Measurements from ENCODE around the gene TAS2R41. TPM values are rescaled to one million over a fixed set of nuclear protein-coding genes. Genes with fewer than 3 reads are reported as not detected.

The TAS2R41 gene
- total and polyA plus RNA-seq, 2 of the 13 experiments (the other 11 are each of a cell fraction or from before 2014, with no cell fraction given), result not detected

GRCh38 chr7:143512488-143513340 is 35.0 kb downstream of the TAS2R41 start:
- H3K79me2 ChIP-seq (ENCODE audit: insufficient read depth, low read length), result no peaks in the 10 kb centered on the region
- CTCF ChIA-PET (ENCODE audit: low intra/inter-chr PET ratio, low total read pairs), result no interaction called here
- POLR2A ChIA-PET, result no interaction called here
- H3K4me3 ChIP-seq (replicated peaks in 1 of 3; ENCODE audit: insufficient read depth in 1 of 3, low read depth in 2 of 3, low read length in 3 of 3), result no peak overlapping the region
- FAIRE-seq (no peak), ATAC-seq (no peak), DNase-seq (ENCODE audit: low spot score) (no peak)
- no peaks in the 10 kb centered on the region for H3K9me3 ChIP-seq (ENCODE audit: low read length)
- H3K27me3 ChIP-seq (ENCODE audit: control insufficient read depth in 1 of 2, insufficient read depth in 2 of 2, low read length in 2 of 2), result peaks cover 0 to 4% of the 10 kb centered on the region in 2 experiments; a peak in 1 of 5 replicates
- no peak overlapping the region for H2AFZ ChIP-seq (ENCODE audit: low read length)
- 3% methylated on average over 8 of the region's 8 CpGs for WGBS (ENCODE audit: low lambda C conversion rate)
- H3K27ac ChIP-seq (ENCODE audit: extremely low read length, insufficient read depth, low read length), result no peak overlapping the region
- BruUV-seq (replicated peaks), result no TSS peak
- H3K36me3 ChIP-seq (replicated peaks in 1 of 2; ENCODE audit: control insufficient read depth in 1 of 2, insufficient read depth in 2 of 2, low read length in 2 of 2), result no peaks in the 10 kb centered on the region
- intact Hi-C loops (cut with micrococcal nuclease; ENCODE audit: unreplicated experiment), result no loop called here
- H3K4me1 ChIP-seq (ENCODE audit: insufficient read depth, low read length), result no peaks in the 10 kb centered on the region
- H3K9ac ChIP-seq (ENCODE audit: insufficient read depth, low read depth, low read length), result no peak overlapping the region
- no peaks in the 10 kb centered on the region for H4K20me1 ChIP-seq (ENCODE audit: insufficient read depth, low read length)
- in situ Hi-C loops (cut with HindIII; ENCODE audit: extremely low pct_ligation_motif_present, low pct_unique_long_range_greater_than_20kb), result no loop called here
- no peak overlapping the region for H3K4me2 ChIP-seq (ENCODE audit: low read depth, low read length)
- TF ChIP-seq ZNF883 (CRISPR knock-in tag; IDR thresholded peaks at IDR 0.05; ENCODE audit: not compliant biosample characterization), result no peak
- no peak for TF ChIP-seq KLF15 (CRISPR knock-in tag; IDR thresholded peaks at IDR 0.05; ENCODE audit: borderline replicate concordance)
- TF ChIP-seq ZBTB10 (CRISPR knock-in tag; IDR thresholded peaks at IDR 0.05; ENCODE audit: borderline replicate concordance), result no peak
- TF ChIP-seq ZNF263 (CRISPR knock-in tag; IDR thresholded peaks at IDR 0.05), result no peak
- no peak for TF ChIP-seq GABPA (IDR thresholded peaks at IDR 0.05; ENCODE audit: low read depth, low read length)
- TF ChIP-seq GABPA (CRISPR knock-in tag; IDR thresholded peaks at IDR 0.05; ENCODE audit: low read depth), result no peak
- TF ChIP-seq MYNN (CRISPR knock-in tag; IDR thresholded peaks at IDR 0.05; ENCODE audit: low read depth), result no peak
- no peak for TF ChIP-seq ZNF776 (CRISPR knock-in tag; IDR thresholded peaks at IDR 0.05)
- TF ChIP-seq TAF15 (IDR thresholded peaks at IDR 0.05; ENCODE audit: low read depth, low read length, poor library complexity, severe bottlenecking), result no peak
- no peak for TF ChIP-seq SMYD3 (CRISPR knock-in tag; IDR thresholded peaks at IDR 0.05)
- TF ChIP-seq ZNF430 (CRISPR knock-in tag; IDR thresholded peaks at IDR 0.05), result no peak
- TF ChIP-seq TRIM22 (IDR thresholded peaks at IDR 0.05), result no peak
